CD4-positive, alpha-beta T cell (primary cell): Measurements from ENCODE around the gene KCNH2. TPM values are rescaled to one million over a fixed set of nuclear protein-coding genes. Genes with fewer than 3 reads are reported as not detected.

Experiments
- ATAC-seq: fragments of 200-7000 bp; cut with Tn5 transposase; one replicate; pipeline ENCODE4 v1.10.0; 2022; ENCODE audit warnings: mild to moderate bottlenecking; ENCODE audit not compliant: poor library complexity
- CTCF ChIA-PET: fragments of 350-600 bp; sonication (Branson Sonifier 250); formaldehyde crosslinking; loops from one replicate; lab custom pipeline; 2021; ENCODE audit warnings: antibody characterized with exemption, inconsistent platforms; lab: Charles Lee
- POLR2A ChIA-PET: fragments of 350-600 bp; sonication (Branson Sonifier 250); formaldehyde crosslinking; loops from one replicate; lab custom pipeline; 2021; ENCODE audit warnings: antibody characterized with exemption, inconsistent platforms; lab: Charles Lee
- DNase-seq, 14 experiments: peaks; one replicate each; pipeline ENCODE4 v3.0.0-alpha.2; 2013 to 2020; ENCODE audit warnings: mixed read lengths in 2 of 14
- H3K27ac ChIP-seq, 2 donors: one replicate each; pipeline versions ENCODE4 v1.5.1 to v1.7.0; 2013; ENCODE audit warnings: low read length in 2 of 2, low read depth in 1 of 2, mild to moderate bottlenecking in 1 of 2
- H3K27me3 ChIP-seq, 2 experiments: 1 replicate in 1 of 2; 2 replicates in 1 of 2; pipeline versions ENCODE4 v1.6.1 to v1.7.0; 2013; ENCODE audit warnings: low read length in 2 of 2, control low read depth in 1 of 2, mild to moderate bottlenecking in 1 of 2, moderate library complexity in 1 of 2; ENCODE audit not compliant: insufficient read depth in 2 of 2, control insufficient read depth in 1 of 2
- H3K36me3 ChIP-seq: one replicate; pipeline ENCODE4 v1.6.1; 2013; ENCODE audit warnings: low read length, control low read depth; ENCODE audit not compliant: insufficient read depth
- H3K4me1 ChIP-seq: one replicate; pipeline ENCODE4 v1.6.1; 2013; ENCODE audit warnings: low read length, control low read depth; ENCODE audit not compliant: insufficient read depth
- H3K4me3 ChIP-seq: one replicate; pipeline ENCODE4 v1.5.1; 2013; ENCODE audit warnings: mild to moderate bottlenecking, low read length, moderate library complexity
- H3K9me3 ChIP-seq, 2 experiments: 1 replicate in 1 of 2; 2 replicates in 1 of 2; pipeline versions ENCODE4 v1.6.1 to v1.7.0; 2013; ENCODE audit warnings: low read length in 2 of 2, mild to moderate bottlenecking in 2 of 2, control low read depth in 1 of 2, moderate library complexity in 1 of 2; ENCODE audit not compliant: control insufficient read depth in 1 of 2, insufficient read depth in 1 of 2
- H3K27ac Mint-ChIP-seq: one replicate; pipeline ENCODE4 v1.8.0; 2020; ENCODE audit warnings: mixed read lengths
- H3K27me3 Mint-ChIP-seq: one replicate; pipeline ENCODE4 v1.8.0; 2021; ENCODE audit warnings: mixed read lengths
- H3K36me3 Mint-ChIP-seq: one replicate; pipeline ENCODE4 v1.8.0; 2021; ENCODE audit warnings: low read depth, mixed read lengths
- H3K4me1 Mint-ChIP-seq: one replicate; pipeline ENCODE4 v1.8.0; 2021; ENCODE audit warnings: low read depth, mixed read lengths
- H3K4me3 Mint-ChIP-seq: one replicate; pipeline ENCODE4 v1.8.0; 2020; ENCODE audit warnings: mild to moderate bottlenecking, mixed read lengths
- H3K9me3 Mint-ChIP-seq: one replicate; pipeline ENCODE4 v1.8.0; 2020; ENCODE audit warnings: mixed read lengths
- CTCF ChIP-seq: fragments of 200-600 bp; IDR thresholded peaks from one replicate; pipeline ENCODE4 v1.8.0; 2022; ENCODE audit warnings: antibody characterized with exemption, mild to moderate bottlenecking
- intact Hi-C, 2 experiments: fragments of 100-400 bp; cut with DNase I in 1 of 2; cut with micrococcal nuclease in 1 of 2; formaldehyde crosslinking; loops; one replicate each; pipeline versions ENCODE4 v1.15.1 to v1.9.0; 2023 to 2025; cut with DNase I, micrococcal nuclease
- total RNA-seq, 174 experiments: library from RNA in 2 of 174; stranded (reverse) in 2 of 174; gene quantifications; one replicate each; pipeline ENCODE4 v1.2.3 and lab custom pipeline; 2021 to 2026

The KCNH2 gene
- total RNA-seq, 2 experiments from 2014 or later, result 1.9 to 2.3 TPM

- intact Hi-C loops, result no loop called here
- H3K36me3 Mint-ChIP-seq, result peaks cover 3% of the 10 kb centered on the region
- ChIA-PET CTCF (no interaction called here), POLR2A (no interaction called here)
- H3K27ac Mint-ChIP-seq, result no peak overlapping the region
- peaks cover 16% of the 10 kb centered on the region for H3K4me1 Mint-ChIP-seq
- no peak overlapping the region for H3K27ac ChIP-seq
- H3K4me1 ChIP-seq, result no peaks in the 10 kb centered on the region
- ATAC-seq (no peak), DNase-seq (no peak)
- H3K36me3 ChIP-seq, result no peaks in the 10 kb centered on the region
- H3K4me3 ChIP-seq, result no peak overlapping the region
- H3K9me3 ChIP-seq, result peaks cover 0 to 21% of the 10 kb centered on the region in 2 experiments
- H3K4me3 Mint-ChIP-seq, result no peak overlapping the region
- peaks cover 24 to 31% of the 10 kb centered on the region in 2 experiments for H3K27me3 ChIP-seq
- H3K27me3 Mint-ChIP-seq, result peaks cover 38% of the 10 kb centered on the region
- no peaks in the 10 kb centered on the region for H3K9me3 Mint-ChIP-seq
- TF ChIP-seq CTCF, result no peak
Observed at GRCh38 chr7:150954201-150954985, 23.7 kb downstream of the KCNH2 start.

- H3K27ac ChIP-seq, result no peak overlapping the region
- Mint-ChIP-seq H3K9me3 (no peaks in the 10 kb centered on the region), H3K27me3 (peaks cover 33% of the 10 kb centered on the region), H3K4me1 (peaks cover 5% of the 10 kb centered on the region), H3K27ac (no peak overlapping the region), H3K4me3 (no peak overlapping the region), H3K36me3 (peaks cover 4% of the 10 kb centered on the region)
- TF ChIP-seq CTCF, result no peak
- H3K4me3 ChIP-seq, result no peak overlapping the region
- H3K4me1 ChIP-seq, result no peaks in the 10 kb centered on the region
- intact Hi-C loops, result no loop called here
- ChIA-PET POLR2A (no interaction called here), CTCF (no interaction called here)
- DNase-seq, result no peak
- peaks cover 18 to 20% of the 10 kb centered on the region in 2 experiments for H3K27me3 ChIP-seq
- H3K9me3 ChIP-seq, result peaks cover 0 to 17% of the 10 kb centered on the region in 2 experiments
- no peak for ATAC-seq
- H3K36me3 ChIP-seq, result no peaks in the 10 kb centered on the region
Observed at GRCh38 chr7:150953061-150953997, 24.8 kb downstream of the KCNH2 start.

GRCh38 chr7:150952331-150953050, 25.6 kb downstream of the KCNH2 start:
- ATAC-seq (no peak), DNase-seq (no peak)
- TF ChIP-seq CTCF, result no peak
- Mint-ChIP-seq H3K4me1 (peaks cover 5% of the 10 kb centered on the region), H3K27ac (no peak overlapping the region), H3K27me3 (peaks cover 30% of the 10 kb centered on the region), H3K4me3 (no peak overlapping the region), H3K9me3 (no peaks in the 10 kb centered on the region), H3K36me3 (peaks cover 4% of the 10 kb centered on the region)
- Histone ChIP-seq H3K27me3 (peaks cover 15 to 18% of the 10 kb centered on the region in 2 experiments), H3K9me3 (peaks cover 0 to 14% of the 10 kb centered on the region in 2 experiments), H3K27ac (no peak overlapping the region), H3K4me3 (no peak overlapping the region), H3K36me3 (no peaks in the 10 kb centered on the region), H3K4me1 (no peaks in the 10 kb centered on the region)
- intact Hi-C loops, result no loop called here
- CTCF ChIA-PET, result no interaction called here
- POLR2A ChIA-PET, result no interaction called here
